Daoy (cell line): Measurements from ENCODE around the gene ALPL. TPM values are rescaled to one million over a fixed set of nuclear protein-coding genes. Genes with fewer than 3 reads are reported as not detected.
A peak's percentile ranks its signal among the peaks of the same experiment; 100 is the strongest.

Experiments used
- DNase-seq: peaks from one replicate; pipeline ENCODE4 v3.0.0-alpha.2; 2015; ENCODE audit warnings: low read depth
- total RNA-seq: library from RNA; depleted of rRNA; stranded (reverse); fragments of >200 nt; shearing (Covaris generic); gene quantifications from 2 replicates; pipeline ENCODE4 v1.2.3, GENCODE V29; 2014

ALPL gene
- total RNA-seq, 1 experiment from 2014 or later = 2.7 TPM

DNA sequence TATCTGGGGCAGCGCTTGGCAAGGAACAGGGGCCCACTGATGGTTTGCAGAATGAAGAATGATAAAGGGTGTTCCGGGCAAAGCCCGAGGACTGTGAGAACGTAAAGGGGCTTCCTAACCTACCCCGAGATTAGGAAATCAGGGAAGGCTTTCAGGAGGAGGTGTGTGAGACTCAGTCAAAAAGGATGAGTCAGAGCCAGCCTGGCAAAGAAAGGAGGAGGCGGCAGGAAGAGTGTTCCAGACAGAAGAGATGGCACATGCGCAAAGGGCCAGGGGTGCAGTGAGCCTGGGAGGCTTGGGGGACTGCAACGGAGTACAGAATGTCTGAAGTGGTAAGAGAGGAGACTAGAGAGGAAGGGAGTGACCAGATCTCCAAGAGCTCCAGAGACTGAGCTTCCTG lies 89.7 kb downstream of the ALPL start:
- DNase-seq = no peak

DNA sequence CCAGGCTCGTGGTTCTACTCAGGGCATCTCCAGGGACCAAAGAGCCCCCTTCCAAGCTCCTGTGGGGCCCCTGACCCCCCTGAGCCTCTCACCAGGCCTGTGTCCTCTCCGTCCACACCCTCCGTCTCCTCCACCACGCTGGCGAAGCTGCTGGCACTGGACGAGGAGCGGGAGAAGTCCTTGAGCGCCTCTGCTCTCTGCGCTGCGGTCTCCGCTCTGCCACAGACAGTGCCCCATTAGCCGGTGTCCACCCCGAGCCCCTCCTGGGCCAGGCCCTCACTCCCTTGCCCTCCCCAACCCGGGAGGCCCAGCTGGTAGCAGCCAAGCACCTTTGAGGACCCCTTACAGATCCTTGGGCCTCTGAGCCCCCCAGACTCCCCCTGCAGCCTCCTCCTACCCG lies 90.2 kb downstream of the ALPL start:
- DNase-seq = no peak

GRCh38 chr1:21601278-21602048 lies 92.2 kb downstream of the ALPL start:
- DNase-seq = no peak

- DNase-seq = no peak
These were observed 94.2 kb downstream of the ALPL start for GRCh38 chr1:21603177-21604138.

GRCh38 chr1:21604208-21604957 lies 95.2 kb downstream of the ALPL start:
- DNase-seq = peak; percentile 55

DNA sequence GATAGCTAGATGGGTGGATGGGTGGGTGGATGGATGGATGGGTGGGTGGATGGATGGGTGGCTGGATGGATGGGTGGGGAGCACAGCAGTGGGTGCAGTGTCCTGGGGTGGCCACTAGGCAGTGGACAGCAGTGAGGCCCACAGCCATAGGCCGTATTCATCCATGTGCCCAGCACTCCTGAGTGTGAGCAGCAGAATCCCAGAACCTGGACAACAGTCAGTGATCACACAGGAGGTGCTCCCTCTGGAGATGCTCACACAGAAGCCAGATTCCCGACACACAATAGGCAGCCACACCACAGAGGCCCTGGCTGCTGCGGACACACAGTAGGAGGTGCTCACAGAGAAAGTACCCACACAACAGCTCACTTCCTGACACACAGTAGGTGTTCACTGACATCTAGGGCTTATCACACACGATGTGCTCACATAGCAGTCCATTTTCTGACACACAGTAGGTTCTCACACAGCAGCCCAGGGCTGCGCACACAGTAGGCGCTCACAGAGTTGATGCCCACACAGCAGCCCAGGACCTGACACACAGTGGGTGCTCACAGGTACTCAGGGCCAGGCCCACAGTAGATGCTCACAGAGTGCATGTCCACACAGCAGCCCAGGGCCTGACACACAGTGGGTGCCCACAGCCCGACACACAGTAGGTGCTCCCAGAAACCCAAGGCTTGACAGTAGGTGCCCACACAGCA lies 95.9 kb downstream of the ALPL start:
- no peak for DNase-seq

- no peak for DNase-seq
These were observed 96.9 kb downstream of the ALPL start for GRCh38 chr1:21605964-21606705.

DNA sequence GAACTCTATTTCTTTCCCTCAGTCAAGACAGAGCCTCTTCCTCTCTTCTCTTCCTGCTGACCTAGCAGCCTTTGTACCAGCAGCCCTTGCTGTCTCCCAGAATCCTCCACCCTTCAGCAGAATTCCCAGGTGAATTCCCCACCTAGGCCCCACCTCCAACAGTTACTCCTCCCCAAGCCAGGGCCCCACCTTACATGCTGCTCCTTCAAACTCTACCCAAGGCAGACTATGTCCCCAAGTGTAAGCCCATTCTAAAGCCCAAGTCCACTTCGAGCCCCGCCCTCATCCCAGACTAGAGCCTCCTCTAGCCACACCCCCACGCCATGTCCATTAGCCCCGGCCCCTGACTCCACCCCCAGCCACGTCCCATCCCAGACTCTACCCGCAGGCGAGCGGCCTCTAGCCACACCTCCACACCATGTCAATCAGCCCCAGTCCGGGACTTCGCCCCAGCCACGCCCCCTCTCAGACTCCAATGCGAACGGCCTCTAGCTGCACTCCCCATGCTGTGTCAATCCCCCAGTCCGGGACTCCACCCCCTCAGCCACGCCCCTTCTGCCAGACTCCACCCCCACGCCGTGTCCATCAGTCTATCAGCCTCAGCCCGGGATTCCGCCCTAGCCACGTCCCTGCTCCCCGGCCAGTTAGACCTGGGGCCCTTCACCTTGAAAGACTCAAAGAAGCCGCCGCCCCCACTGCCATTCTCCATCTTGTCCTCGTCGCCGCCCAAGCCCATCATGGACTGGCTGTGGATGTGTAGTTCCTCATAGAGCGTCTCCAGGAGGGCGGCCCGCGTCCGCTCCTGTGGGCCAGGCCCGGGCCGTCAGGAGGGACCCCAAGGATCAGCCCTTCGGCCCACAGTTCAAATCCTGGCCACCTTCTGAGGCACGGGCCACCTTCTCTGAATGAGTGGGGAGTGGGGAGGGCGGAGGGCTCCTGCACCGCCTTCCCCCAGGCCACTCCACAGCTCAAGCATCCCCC lies 98.6 kb downstream of the ALPL start:
- peak; percentile 94 for DNase-seq

DNA sequence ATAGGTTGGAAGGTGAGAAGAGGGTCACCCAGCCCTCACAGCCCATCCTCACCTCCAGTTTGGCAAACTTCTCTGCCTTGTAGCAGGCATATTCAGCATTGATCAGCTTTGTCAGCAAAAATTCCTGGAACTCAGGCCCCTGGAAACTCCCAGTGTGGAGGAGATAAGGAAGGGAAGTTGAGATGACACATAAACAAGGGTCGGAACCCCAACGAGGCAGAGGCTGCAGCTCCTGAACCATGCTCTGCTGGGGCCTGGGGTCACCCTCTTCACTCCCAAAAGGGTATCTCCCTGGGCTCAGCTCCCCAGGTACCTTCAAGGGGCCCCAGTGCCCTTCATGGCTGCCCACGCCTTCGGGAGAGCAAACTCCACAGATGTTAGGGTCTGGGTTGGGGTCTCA lies 99.6 kb downstream of the ALPL start:
- DNase-seq = no peak

- no peak for DNase-seq
These were observed 100.8 kb downstream of the ALPL start for GRCh38 chr1:21610027-21610426.

- DNase-seq = no peak
These were observed 102.0 kb downstream of the ALPL start for GRCh38 chr1:21610989-21611785.

DNA sequence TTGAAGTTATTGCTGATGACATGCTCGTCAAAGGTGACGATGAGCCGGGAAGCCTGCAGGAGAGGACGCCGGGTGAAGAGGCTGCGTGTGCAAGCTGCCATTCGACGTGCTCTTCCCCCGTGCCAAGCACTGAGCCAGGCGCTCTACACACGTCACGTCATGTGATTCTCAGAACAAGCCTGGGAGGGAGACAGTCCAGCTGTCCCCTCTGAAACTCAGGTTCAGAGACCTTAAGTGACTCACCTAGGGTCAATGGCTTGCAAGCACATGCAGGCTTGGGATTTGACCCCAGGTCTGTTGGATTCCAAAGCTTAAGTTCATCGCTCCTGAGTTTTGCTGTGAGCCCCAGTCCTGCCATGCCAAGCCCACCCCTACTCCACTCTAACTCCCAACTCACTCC lies 102.8 kb downstream of the ALPL start:
- DNase-seq = no peak

DNA sequence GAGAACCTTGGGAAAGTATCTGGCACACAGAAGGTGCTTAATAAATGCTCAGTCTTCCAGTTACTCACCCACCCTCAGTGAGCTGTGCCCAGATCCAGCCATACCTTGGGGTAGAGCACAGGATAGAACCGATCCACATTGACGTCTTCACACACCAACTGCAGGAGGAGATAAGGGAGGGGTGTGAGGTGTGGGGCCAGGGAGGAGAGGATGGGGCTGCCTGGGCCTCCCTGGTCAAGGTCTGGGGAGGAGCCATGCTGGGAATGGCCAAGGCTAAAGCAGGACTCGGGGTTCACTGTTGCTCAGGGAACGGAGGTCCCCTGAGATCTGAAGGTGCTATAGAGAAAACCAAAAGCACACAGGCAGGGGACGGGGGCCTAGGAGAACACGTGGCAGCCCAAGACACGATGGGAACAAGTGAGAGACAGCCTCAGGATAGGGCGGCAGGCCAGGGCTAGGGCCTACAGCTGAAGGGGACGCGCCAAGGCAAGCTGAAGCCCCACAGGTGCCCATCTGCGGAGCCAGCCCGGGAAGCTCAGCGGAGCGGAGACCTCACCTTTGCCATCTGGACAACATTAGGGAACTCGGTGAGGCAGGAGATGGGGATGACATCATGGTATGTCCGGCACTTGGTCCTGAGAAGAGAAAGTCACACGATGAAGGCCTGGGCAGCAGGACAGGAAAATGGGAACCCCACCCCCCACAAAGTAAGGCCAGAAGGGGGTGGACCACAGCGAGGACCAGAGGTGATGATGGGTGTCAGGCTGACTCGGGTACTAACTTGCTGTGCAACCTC lies 104.0 kb downstream of the ALPL start:
- no peak for DNase-seq

DNA sequence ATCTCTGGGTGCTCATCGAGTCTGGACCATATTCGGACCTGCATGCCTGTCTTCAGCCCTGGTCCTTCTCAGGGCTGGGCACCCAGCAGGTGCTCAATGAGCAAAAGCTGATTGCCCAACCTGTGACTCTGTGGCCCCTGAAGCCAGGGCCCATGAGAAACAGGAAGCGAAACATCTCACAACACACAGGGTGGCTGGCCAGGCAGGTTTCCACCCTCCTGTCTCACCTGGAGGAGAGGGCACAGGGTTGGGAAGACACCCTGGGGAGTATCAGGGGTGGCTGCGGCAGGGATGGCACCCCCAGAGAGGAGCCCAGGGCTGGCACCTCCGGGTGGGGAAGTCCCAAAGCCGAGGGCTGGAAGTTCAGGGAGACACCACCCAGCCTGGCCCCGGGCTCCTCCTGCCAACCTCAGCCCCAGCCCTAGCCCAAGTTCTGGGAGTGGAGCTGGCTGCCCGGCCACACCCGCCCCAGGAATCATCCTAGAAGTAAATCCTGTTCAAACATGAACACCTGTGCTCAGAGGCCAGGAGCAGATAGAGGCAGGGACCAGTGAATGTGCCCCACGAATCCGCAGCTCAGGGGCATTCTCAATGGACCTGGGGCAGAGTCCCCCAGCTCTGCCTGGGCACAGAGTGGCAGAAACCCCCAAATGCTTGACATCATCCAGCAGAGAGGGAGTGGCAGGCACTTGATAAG lies 105.3 kb downstream of the ALPL start:
- no peak for DNase-seq

DNA sequence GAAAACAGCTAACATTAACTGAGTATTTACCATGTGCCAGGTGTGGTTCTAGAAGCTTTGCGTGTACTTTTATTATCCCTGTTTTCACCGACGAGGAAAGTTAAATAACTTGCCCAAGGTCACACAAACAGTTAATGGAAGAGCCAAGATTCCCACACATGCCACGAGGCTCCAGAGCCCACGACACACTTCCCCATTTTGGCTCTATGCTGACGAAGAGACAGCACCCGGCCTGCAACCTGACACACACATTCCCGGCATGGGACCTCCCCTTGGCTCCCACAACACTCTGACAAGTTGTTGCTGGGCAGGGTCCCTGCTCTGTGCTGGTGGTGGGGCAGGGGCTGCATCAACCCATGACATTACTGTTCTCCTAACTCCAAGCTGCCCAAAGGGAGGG lies 107.1 kb downstream of the ALPL start:
- no peak for DNase-seq

- no peak for DNase-seq
These were observed 108.0 kb downstream of the ALPL start for GRCh38 chr1:21617126-21617738.

DNA sequence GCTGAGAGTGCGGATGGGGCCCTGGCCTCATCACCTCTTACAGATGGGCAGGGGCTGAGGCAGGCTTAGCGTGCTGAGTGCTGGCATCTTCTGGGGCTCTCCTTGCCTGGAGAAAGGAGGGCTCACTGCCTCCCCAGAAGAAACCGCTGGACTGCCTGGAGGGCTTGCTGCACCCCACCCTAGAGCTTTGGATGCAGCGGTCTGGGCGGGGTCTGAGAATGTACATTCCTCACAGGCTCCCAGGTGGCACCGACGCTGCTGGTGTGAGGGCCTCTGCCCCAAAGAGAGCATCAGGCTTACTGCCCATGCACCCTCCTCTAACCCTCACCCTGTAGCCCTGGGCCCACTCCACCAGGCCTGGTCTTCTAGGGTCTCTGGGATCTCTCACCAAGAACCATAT lies 108.8 kb downstream of the ALPL start:
- DNase-seq = no peak
